Stimulated activated CD8-positive, alpha-beta memory T cell treated with anti-CD3 and anti-CD28 coated beads, Interleukin-12 subunit alpha, Interleukin-12 subunit beta, amount 100 ng/mL, for 24 hours (primary cell): ENCODE results near the gene IL18BP.

ENCODE experiments used
- DNase-seq: peaks from one replicate; pipeline ENCODE4 v3.0.0-alpha.2; 2020; ENCODE audit errors: extremely low read depth

IL18BP gene

DNA sequence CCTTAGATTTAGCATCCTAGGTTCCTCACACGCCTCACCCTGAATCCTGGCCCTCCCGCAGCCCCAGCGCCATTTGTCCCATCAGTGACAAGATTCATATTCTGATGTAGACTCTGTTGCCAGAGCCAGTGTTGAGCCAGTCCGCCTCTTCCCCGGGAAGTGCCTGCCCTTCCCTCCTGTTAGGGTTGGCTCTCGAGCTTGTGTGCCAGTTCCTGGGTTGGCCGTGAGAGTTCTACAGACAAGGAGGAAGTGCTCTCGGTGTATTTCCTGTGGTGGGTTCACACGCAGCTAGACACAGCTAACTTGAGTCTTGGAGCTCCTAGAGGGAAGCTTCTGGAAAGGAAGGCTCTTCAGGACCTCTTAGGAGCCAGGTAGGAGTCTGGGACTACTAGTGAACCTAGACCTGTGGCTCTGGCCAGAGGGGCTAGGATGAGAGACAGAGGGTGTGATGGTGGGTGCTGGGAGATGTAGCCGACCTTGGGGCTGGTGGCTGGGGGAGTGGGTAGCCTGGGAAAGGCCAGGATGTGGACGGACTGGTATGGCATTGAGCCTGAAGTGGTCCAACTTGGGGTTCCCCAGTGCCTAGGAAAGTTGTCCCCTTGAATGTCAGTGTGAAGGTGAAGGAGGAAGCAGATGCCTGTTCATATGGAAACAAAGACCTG is at the start of gene IL18BP:
Gene IL18BP (plus strand): TSS at position 261 of the 662 bp plus-strand sequence. CDS start 1,076 bp downstream, outside the sequence.
- DNase-seq: no peak

DNA sequence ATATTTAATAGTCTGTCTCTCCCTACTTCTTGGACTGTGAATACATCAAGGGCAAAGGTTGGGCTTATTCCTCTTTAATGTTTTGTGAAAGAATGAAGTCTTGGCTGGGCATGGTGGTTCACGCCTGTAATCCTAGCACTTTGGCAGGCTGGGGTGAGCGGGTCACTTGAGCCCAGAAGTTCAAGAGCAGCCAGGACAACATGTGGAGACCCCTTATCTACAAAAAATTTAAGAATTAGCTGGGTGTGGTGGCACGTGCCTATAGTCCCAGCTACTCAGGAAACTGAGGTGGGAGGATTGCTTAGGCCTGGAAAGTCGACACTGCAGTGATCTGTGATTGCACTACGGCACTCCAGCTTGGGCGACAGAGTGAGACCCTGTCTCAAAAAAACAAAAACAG is 49.7 kb upstream of the IL18BP start:
- DNase-seq: no peak

DNA sequence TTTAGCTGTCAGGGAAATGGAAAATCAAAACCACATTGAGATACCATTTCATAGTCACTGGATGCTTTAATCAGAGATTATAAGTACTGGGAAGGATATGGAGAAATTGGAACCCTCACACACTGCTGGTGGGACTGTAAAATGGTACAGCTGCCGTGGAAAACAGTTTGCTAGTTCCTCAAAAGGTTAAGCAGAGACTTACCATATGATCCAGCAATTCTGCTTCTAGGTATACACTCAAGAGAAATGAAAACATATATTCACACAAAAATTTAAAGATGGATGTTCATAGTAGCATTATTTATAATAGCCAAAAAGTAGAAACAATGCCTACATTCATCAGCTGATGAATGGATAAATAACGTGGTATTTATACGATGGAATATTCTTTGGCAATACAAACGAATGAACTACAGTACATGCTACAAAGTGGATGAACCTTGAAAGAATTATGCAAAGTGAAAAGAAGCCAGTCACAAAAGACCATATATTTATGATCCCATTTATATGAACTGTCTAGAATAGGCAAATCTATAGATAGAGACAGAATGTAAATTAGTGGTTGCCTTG is 46.9 kb upstream of the IL18BP start:
- no peak for DNase-seq

DNA sequence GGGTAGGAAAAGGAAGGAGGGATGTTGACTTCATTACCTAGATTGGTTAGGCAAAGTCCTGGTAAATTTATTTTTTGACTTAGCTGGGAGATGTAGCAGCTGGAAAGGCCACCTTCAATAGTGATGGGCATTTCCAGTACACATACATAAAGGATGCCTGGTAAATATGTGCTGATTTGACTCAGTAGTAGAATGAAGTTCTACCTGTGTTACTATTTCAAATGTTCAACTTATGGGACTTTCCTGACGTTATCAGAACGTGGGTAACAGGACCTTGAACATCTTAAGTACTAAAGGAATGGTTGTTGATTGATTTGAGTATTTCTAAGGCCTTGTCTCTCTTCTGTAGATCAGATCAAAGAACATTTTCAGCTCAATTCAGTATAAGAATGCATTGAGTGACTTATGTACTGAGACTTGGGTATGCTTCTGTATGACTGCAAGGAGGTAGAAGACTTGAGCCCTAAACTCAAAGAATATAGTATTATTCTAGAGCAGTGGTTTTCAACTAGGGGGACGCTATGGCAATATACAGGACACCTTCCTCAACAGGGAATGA is 42.7 kb upstream of the IL18BP start:
- DNase-seq: no peak

DNA sequence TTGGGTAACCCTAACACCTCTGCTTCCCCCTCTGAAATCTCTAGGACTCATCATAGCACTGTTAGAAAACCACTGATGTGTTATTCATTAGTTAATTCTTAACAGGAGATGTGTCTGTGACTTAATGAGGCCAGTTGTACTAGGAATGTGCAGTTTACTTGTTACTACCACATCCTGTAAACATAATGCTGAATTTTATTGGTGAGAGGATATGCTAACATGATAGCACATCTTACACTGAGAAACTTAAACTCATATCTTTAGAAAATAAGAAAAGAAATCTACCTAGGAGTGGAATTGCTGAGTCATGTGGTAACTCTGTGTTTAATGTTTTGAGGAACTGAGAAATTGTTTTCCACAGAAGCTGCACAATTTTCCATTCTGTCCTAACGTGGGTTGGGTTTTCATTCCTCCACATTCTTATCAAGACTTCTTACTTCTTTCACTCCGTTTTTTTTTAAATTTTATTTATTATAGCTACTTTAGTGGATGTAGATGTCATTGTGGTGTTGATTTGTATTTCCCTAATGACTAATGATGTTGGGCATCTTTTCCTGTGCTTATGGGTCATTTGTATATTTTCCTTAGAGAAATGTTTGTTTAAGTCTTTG is 36.2 kb upstream of the IL18BP start:
- no peak for DNase-seq

DNA sequence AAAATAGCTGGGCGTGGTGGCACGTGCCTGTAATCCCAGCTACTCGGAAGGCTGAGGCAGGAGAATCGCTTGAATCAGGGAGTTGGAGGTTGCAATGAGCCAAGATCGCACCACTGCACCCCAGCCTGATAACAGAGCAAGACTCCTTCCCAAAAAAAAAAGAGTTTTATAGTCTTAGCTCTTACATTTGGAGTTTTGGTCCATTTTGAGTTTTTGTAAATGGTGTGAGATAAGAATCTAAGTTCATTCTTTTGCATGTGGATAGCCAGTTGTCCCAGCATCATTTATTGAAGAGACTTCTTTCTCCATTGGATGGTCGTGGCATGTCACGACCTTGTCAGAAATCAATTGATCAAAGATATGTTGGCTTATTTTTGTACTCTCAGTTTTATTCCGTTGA is 35.2 kb upstream of the IL18BP start:
- DNase-seq: no peak

DNA sequence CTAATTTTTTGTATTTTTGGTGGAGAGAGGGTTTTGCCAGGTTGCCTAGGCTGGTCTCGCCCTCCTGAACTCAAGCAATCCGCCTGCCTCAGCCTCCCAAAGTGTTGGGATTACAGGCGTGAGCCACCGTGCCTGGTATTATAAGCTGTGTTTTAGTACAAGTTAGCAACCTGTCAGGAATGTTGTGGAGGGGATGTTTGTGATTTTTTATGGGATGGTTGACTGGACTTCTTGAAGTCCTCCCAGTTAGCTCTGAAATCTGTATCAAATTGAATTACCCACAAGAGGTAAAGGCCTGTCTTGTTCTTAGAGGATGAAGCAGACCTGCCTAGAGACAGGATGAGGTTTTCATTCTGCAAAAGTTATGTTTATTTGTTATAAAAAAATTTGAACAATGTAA is 34.1 kb upstream of the IL18BP start:
- no peak for DNase-seq

DNA sequence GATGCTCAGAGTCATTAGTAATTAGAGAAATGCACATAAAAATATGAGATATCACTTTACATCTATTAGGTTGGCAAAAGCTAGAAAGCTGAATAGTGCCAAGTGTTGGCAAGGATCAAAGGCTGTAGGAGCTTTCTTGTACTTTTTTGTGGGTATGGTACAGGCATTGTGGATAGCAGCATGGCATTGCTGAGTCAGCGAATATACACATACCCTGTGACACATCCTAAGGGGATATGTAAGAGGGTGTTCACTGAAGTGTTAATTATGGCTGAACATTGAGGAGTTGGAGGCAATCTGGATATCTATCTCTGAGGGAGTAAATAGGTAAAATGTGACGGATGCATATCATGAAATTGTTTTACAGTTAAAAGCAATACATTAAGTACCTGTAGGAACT is 27.0 kb upstream of the IL18BP start:
- DNase-seq: no peak

DNA sequence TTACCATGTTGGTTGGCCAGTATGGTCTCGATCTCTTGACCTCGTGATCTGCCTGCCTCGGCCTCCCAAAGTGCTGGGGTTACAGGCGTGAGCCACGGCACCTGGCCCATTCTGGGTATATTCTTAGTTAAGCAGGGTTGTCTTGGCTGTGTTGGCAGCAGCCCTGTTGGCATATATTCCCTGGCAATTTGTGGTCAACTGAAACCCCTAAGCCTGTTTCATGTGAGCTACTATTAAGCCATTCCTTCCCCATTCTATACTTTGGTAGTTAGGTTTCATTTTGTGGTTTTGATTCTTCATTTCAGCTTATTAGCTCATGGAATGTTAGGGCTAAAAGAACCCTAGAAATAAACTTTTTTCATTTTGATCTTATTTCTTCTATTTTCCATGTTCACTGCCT is 22.2 kb upstream of the IL18BP start:
- DNase-seq: no peak

DNA sequence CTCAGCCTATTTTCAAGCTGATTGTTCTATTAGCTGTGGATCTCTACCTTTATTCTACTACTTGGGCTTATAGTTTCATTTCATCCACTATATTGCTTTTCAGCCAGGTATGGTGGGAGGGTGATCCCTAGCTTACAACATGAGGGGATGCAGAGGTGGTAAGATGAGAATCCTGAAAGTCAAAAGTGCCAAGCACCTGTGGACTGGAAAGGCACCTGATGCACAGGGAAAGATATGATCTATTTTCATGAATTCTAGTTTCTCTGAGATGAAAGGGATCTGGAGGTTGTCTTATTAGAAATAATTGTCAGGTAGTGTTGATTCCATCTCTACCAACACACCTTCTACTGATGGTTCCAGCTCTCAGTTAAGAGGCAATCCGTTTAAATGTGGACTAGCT is 21.6 kb upstream of the IL18BP start:
- no peak for DNase-seq

DNA sequence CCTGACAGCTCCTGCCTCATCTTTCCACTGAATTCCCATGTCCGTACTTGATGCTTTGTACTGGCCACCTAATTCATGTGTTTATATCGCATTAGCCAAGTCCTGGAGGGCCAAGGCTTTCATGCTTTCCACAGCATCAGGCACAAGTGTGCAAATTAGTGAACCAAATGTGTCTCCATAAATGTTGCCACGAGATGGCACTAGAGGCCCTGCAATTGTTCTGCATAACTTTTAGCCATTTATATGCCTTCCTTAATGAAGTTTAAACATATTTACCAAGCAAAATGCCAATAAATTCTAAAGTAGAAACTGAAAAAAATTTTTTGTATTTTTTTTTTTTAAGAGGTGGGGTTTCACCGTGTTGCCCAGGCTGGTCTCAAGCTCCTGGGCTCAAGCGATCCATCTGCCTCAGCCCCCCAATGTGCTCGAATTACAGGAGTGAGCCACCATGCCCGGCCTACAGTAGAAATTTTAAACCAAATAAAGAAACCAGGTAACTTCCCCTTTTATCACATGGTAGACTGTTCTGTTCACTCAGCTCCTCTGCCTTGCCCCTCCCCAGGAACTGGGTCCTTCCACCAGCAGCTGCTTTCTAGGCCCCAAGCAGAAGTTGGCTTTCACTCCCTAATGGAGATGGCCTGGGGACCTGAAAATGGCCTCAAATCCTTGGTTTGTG is 20.8 kb upstream of the IL18BP start:
- no peak for DNase-seq

DNA sequence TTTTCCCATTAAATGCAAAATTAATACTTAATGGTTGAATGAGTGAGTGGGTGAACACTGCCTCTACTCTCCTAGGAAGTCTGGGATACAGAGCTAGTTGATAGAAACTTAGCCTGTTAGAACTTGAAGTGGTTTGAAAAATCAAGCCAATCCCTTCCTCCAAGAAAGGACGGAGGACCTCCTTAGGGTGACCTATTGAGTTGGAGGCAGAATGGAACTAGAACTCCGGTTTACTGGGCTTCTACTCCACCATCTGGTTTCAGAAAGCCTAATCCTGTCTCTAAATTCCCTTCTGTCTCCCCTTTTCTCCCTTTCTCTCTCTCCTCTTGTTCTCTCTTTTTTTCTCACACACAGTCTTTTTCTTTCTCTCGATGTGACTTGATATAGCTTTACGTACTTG is 19.6 kb upstream of the IL18BP start:
- DNase-seq: no peak

DNA sequence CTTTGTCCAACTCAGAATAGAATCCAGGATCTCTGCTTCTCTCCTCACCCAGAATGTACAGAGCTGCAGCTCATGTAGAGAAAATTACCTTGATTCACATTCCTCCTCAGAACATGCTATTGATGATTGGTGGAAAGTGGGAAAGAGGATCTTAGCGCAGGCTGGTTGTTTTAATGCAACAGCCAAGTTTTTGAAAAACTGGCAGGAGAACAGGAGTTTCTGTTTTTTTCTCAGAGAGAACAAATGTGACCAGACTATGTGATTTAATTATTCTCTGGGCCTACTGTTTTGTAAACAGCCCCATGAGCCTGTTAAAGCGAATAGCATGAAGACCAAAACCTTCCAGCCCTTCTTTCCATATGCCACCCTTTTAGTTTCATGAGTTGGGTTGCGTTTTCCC is 19.1 kb upstream of the IL18BP start:
- no peak for DNase-seq

DNA sequence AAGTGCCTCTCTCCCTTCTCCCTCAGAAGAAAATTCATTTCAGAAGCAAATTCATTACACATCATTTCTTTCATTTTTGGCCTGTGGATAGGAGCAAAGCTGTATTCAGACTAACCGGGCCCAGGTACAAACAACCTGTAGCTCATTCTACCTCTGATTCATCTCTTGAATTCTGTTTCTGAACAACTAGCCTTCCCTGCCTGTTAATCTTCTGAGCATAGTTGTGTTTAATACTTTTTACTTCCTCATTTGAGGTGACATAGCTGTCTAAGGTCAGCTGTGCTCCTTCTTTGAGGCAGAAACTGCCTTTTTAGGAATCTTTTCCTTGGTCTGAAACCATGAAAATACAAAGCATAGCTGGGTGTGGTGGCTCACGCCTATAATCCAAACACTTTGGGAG is 12.6 kb upstream of the IL18BP start:
- DNase-seq: no peak

DNA sequence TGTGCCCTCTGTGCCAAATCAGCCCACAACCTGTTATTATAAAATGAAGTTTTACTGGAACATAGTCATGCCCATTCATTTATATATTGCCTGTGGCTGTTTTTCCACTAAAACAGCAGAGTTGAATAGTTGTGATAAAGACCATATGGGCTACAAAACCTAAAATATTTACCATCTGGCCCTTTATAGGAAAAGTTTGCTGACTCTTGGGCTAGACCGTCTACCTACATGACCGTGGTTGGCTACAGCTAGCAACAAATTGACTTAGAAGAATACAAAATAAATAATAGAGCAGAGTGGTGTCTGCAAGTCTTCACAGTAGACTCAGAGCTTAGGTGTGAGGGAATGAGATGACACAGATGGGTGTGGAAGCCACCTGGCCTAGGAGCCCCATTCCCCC is 11.2 kb upstream of the IL18BP start:
- no peak for DNase-seq

DNA sequence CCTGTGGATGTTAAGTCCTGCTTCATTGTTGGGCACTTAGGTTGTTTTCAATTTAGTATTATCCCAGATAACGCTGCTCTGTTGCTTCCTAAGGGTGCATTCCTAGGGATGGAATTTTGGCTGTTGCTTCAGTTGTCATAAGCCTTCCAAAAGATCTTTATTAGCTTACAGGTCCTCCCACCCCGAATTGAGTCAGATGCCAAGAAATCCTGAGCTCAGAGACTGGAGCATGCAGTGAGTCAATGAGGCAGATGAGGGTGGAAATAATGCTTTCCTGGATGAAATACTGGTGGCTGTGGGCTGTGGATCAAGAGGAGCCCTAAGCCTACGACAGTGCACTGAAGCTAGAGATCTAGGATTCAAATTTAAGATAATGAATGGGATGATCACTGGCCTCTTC is 10.7 kb upstream of the IL18BP start:
- DNase-seq: no peak

DNA sequence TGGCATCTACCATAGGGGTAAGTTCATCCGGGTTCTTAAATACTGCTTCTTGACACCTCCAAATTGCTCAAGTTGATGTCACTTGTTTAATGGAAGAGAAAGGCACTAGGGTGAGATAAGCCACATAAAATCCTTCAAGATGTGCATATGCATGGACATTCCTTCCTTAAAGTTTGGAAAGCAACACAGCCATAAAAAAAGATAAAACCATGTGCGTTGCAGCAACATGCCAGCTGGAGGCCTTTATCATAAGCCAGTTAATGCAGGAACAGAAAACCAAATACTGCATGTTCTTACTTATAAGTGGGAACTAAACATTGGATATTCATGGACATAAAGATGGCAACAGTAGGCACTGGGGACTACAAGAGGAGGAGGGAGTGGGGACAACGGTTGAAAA is 8.0 kb upstream of the IL18BP start:
- DNase-seq: no peak

DNA sequence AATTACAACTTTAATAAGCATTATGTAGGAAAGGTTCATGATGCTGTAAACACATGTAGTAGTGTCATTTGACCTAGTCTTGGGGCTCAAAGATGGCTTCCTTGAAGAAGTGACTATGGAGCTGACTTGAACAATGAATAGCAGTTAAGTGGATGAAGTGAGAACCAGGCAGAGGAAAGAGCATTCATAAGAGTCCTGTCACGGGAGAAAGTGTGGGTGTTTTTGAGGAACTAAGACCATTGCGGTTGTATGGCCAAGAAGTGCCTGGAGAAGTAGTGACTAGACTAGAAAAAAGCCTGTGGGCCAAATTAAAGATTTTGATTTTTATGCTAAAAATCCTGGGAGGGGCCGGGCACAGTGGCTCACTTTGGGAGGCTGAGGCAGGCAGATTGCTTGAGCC is 7.2 kb upstream of the IL18BP start:
- DNase-seq: no peak

DNA sequence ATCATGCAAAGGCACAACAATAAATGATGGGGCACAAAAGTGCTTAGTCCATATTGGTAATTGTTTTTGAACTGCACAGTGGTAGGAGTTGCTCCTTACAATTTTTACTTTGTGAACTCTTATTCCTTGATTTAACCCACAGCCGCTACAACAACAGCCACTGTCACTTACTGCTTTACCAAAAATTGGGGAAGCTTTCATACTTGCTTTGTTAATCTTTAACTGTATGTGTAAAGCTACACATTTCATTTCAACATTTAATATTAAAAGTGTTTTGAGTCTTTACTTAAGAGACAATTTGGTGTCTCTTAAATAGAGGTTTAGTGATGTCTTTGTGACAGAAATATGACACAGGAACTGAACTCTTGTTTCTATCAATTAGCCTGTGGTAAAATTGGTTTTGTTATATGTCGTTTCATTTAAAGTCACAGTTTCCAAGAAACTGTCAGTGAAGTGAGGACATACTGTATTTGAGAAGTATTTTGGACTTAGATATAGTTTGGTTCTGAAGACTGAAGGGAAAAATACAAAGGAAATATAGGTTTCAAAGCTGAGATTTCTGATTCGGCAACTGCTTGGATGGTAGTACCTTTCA is 6.5 kb upstream of the IL18BP start:
- no peak for DNase-seq

DNA sequence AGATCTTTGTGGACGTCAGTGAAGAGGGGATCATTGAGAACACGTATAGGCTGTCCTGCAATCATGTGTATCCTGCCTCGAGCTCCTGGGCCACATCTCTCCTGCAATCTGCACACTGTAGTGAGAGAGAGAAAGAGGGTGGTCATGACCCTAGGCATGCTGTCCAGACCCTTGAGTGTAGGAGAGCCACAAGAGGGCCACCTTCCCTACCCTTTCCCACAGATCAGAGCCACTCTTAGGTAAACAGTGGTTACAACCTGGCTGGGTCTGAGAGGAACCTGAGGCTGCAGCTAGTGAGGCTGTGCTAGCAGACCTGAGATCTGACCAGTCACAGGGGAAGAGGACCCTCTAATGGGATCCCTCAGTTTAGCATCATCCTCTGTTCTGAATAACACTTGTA is 3.9 kb upstream of the IL18BP start:
- DNase-seq: no peak

DNA sequence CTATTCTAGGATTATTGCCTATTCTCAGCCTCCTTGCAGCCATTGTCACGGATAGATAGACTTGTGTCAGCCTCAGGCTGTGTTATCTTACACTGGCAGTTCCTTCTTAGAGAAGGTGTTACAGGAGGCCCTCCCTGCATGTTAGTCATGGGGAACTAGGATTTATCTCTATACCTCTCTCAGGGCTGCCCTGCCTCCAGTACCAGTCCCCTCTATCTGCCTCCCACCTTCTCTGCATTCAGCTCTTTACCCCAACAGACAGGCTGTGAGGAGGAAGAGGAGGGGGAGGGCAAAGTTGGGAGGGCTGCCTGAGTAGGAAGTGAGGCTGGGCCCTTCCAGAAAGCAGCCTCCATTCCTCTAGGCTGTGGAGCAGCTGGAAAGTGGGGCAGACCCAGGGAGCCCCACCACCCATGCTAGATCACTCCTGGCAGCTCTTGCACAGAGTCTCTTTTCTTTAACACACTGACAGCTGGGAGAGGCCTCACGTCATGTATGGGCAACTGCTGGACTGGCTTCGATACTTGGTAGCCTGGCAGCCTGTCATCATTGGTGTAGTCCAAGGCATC is 2.9 kb upstream of the IL18BP start:
- no peak for DNase-seq

DNA sequence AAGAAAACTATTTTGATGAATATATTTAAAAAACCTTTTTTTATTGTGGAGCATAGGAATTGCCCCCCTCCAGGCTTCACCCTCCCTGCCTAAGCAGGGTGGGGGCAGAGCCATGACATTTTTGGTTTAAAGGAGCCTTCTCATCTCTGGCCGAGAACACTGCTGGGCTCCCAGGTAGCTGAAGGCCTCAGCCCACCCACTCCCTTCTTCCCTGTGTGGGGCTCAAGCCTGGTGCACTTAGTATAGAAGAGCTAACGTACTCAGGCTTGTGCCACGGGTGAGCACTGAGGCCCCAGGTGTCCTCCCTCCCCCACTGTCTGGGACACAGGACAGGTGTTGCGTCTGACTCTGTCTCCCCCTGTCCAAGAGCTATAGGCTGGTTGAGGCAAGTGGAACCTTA is 2.2 kb upstream of the IL18BP start:
- no peak for DNase-seq
